NK-92 treated with Interleukin-12 subunit alpha and Interleukin-12 subunit beta, amount 100 ng/mL, for 24 hours (cell line): ENCODE data around the gene TGFBR3L.
"Not testable (repeated sequence)": the region's sequence is repeated elsewhere in the genome, so short reads cannot be mapped to it uniquely, and the experiment has no call there.

Experiments
- DNase-seq: peaks from one replicate; lab custom pipeline; 2025; lab: John Stamatoyannopoulos, UW

TGFBR3L gene

GRCh38 chr19:7928334-7928706, 13.7 kb downstream of the TGFBR3L start:
- DNase-seq = no peak

DNA sequence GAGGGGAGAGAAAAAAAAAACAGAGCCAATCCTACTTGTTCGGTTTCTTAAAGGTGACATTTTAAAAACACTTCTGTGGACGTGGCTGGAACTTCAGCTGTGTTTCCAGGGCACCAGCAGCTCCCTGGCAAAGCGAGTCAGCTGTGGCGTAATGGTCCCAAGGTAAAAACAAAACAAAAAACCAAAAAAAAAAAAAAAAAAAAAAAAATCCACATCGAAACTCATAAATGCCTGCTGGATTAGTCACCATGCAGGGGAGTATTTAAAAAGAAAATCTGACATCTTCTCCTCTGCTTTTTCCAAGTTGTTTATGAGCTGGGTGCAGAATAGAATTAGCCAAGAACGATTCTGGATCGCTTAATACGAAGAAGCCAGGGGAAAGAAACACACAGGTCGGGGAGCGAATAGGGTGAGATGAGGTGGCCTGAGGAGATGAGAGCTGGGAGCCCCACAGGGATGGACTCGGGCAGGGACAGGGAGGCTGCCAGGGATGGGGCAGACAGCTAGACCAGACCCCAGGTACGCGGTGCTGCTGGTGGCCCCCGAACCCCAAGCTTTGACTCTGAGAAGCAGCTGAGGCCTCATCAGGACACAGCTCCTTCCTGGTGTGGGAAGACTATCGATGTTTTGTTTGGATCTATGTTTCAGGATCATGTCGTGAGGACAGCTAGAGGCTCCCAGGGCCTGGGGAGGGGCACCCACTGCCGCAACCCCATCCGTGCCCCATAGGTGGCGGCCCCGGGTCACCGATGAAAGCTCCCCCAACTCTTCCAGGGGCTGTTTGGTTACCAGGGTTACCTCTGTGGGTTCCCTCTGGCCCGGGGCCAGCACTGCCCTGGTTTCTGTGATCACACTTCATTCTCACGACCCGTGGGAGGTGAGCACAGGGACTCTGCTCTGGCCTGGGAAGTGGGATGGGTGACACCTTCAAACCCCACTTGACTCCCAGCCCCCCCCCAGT, 14.4 kb downstream of the TGFBR3L start:
- DNase-seq = no peak

DNA sequence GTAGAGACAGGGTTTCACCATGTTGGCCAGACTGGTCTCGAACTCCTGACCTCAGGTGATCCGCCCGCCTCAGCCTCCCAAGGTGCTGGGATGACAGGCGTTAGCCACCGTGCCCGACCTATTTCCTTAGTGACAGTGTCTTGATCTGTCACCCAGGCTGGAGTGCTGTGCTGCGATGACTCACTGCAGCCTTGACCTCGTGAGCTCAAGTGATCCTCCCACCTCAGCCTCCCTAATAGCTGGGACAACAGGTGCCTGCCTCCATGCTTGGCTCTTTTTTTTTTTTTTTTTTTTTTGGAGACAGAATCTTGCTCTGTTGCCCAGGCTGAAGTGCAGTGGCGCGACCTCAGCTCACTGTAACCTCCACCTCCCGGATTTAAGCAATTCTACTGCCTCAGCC, 15.4 kb downstream of the TGFBR3L start:
- DNase-seq = not testable (repeated sequence)

GRCh38 chr19:7930765-7931164, 16.1 kb downstream of the TGFBR3L start:
- no peak for DNase-seq

DNA sequence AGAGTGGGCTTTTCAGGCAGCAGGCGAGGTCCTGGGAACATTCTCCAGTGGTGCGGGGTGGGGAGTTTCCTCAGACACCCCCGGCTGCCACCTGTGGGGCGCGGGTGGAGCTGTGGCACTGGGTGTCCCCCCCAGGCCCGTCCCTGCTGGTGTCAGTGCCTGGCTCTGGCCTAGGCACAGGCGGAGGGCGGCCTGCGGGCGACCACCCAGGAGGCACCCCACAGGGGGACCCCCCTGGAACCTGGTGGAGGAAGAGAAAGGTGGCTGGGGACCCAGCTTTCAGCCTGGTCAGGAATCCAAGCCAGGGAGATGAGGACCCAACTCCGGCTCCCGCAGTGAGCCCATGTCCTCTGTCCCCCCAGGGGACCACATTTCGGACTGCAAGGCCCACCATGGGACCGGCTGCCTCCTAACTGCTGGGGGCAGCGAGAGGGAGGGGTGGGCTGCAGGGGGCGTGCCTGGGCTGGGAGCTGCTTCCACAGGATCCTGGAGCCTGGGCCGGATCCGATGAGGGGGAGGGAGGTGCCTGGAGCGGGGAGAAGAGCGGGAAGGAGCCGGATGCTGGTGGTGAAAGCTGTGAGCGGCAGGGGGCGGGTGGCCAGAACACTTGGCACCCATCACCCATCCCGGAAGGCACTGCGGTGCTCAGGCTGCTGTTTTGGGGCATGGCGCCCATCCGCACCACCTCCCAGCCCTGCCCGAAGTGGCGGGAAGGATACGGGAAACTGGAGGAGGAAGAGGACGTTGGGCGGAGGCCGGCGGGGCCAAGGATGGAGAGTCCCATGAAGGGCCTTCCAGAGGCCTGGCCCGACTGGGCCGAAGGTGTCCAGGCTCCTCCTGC, 16.8 kb downstream of the TGFBR3L start:
- no peak for DNase-seq

- DNase-seq = no peak
Observed at GRCh38 chr19:7932276-7932929, 17.8 kb downstream of the TGFBR3L start.

DNA sequence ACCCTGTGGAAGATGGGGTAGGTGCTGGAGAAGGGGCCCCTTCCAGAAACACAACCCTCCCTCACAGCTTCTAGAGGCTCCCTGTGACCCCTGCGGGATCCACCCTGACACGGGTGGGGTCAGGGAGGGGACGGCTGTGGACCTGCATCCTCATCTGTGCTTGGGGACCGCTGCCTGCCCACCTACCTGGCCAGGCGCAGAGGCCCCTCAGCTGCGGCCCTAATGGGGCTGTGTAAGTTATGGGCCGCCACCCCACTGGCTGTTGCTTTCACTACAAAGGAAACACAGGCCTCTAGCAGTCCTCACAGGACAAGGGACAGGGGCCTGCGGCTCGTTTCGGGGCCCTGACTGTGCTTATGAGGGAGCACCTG, 18.3 kb downstream of the TGFBR3L start:
- no peak for DNase-seq

DNA sequence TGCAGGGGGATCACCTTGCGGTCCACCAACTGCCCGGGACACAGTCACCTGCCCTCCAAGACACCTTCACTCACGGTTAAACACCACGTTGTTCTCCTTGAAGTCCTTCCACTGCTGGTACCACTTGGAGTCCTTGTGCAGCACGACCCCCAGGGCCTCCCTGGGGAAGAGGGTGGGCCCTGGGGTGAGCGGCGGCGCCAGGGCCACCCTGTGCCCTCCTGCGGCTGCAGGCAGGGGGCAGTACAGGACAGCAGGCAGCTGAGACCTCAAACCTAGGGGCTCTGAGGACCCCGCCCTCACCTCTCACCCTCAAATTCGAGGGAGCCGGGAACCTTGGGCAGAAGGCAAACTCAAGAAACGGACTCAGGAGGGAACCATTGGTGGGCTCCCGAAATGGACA, 18.8 kb downstream of the TGFBR3L start:
- DNase-seq = no peak

GRCh38 chr19:7933828-7934725, 19.4 kb downstream of the TGFBR3L start:
- no peak for DNase-seq

GRCh38 chr19:7934766-7935165, 20.1 kb downstream of the TGFBR3L start:
- DNase-seq = no peak

DNA sequence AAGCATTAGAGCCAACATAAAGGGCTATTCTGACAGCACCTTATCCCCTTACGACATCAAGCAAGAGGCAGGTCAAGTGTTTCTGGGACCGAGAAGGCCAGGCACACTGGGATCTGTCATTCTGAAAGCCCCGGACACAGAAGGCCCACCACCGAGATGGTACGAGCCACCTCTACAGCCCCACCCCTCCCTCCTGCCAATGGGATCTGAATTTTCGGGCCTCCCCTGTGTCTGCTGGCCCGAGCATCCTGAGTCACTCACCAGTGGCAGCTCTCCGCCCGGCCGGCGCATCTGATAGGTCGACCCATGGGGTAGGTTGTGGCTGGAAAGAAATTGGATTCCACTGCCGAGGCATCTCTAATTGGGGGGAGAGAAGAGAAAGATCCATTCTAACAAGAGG, 26.2 kb downstream of the TGFBR3L start:
- no peak for DNase-seq

- DNase-seq = no peak
Observed at GRCh38 chr19:7941895-7942596, 27.4 kb downstream of the TGFBR3L start.

GRCh38 chr19:7942981-7943443, 28.4 kb downstream of the TGFBR3L start:
- DNase-seq = no peak

GRCh38 chr19:7943444-7944176, 29.0 kb downstream of the TGFBR3L start, which contains the start of gene TIMM44:
TSS of gene TIMM44 (minus strand) at chr19:7943666. CDS start at chr19:7943651, 15 bp downstream.
- DNase-seq = peak; percentile 99

DNA sequence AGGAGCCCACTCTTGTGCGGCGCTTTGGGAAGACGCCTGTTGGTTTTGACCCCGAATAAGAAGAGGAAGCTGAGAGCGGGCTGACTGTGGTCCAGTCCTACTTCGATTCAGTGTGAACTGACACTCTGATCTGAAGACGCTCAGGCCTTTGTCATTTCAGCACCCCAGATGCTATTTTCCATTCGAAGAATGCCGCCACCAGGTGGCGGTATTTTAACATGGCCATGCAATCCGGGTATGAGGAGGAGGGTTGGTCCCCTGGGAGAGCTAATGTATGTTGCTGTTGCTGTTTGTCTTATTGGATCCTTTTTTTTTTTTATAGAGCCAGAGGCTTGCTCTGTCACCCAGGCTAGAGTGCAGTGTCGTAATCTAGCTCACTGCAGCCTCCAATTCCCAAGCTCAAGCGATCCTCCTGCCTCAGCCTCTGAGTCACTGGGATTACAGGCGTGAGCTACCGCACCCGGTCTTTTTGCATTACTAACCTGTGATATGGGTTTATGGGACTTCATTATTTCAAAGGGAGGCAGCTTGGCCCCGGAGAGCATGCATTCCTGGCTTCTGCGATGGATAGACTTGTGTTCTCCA, 29.6 kb downstream of the TGFBR3L start:
- DNase-seq = peak; percentile 62

DNA sequence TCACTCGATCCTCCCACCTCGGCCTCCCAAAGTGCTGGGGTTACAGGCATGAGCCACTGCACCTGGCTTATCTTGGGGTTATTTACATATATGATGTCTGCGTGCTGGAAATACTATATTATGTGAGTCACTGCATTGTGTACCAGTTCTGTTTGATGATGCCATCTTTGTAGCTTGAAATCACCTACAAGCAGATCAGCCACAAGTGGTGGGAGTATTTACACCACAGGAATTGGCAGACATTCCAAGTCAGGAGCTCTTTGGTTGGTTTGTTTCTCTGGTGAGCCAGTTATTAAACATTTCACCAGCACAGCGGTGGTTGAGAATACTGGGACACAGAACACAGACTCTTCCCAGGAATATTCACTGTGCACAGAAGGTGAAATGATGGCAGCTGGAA, 33.3 kb downstream of the TGFBR3L start:
- no peak for DNase-seq

DNA sequence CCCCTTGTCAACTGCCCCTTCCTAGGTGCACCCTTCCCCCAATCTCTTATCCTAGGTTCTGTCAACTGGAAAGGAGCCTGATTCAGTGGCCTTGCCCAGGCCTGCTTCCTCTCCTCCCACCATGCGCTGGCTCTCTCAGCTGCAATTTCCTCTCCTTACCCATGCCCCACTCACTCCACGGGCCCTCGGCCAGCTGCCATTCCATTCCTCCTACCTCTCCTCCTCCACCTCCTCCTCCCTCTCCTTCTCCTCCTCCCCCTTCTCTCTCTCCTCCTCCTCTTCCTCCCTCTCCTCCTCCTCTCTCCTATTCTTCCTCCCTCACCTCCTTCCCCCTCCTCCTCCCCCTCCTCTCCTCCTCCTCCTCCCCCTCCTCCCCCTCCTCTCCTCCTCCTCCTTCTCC, 38.4 kb downstream of the TGFBR3L start:
- DNase-seq = no peak

DNA sequence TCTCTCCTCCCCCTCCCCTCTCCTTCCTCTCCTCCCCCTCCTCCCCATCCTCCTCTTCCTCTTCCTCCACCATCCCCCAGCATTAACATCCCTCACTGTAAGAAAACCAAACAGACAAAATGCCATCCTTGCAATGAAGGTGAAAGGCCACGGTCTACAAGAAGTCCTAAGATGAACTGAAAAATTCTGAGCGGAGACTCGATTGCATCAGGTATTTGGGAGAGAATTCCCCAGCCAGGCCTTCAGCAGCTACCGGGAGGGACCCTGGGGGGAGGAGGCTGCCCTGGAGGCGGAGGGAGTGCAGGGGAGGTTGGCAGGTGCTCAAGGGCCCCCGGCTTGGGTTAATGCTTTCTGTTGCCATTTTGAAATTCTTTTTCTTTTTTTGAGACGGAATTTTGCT, 38.9 kb downstream of the TGFBR3L start:
- no peak for DNase-seq

DNA sequence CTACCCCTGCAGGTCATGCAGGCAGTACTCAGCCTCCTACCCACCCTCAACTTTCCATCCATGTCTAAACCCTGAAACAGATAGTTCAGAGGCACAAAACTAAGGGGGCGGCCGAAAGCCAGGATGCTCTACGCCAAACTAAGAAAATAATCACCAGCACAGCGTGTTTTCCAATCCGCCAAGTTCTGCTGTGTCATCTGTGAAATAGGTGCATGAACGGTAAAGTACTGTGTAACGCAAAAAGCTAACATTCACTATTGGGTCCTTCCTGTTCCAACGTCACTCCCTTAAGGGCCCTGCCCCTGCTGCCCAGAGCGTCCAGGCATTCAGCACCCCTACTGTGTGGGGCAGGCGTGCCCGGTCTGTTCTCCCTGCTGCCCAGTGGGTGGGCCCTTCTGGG, 41.1 kb downstream of the TGFBR3L start:
- DNase-seq = no peak

DNA sequence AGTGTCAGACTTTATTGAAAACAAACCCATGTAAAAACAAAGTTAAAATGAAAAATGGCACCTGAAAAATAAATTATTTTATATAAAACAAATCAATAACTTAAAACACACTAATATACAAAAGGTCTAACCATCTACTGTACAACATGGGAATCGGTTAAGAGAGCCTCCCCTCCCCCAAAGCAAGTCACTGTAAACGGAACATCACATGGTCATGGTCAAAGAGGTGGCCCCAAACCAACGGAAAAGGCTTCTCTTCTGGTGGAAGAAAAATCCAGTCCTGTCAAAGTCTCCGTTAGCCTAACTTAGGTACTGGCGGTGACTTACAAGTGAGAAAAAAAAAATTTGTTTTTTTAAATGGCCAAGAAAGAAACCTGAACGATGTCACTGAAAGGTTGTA, 44.6 kb downstream of the TGFBR3L start:
- no peak for DNase-seq
